ENCODE data around the gene SORCS2. TPM values are rescaled to one million over a fixed set of nuclear protein-coding genes. Genes with fewer than 3 reads are reported as not detected.

SORCS2 gene
- total RNA-seq, 1 donor from 2014 or later, result under 0.01 TPM

- DNase-seq (ENCODE audit: low read depth in 2 of 2), result no peak
Measured at GRCh38 chr4:7739077-7739917, 547.0 kb downstream of the SORCS2 start.

DNA sequence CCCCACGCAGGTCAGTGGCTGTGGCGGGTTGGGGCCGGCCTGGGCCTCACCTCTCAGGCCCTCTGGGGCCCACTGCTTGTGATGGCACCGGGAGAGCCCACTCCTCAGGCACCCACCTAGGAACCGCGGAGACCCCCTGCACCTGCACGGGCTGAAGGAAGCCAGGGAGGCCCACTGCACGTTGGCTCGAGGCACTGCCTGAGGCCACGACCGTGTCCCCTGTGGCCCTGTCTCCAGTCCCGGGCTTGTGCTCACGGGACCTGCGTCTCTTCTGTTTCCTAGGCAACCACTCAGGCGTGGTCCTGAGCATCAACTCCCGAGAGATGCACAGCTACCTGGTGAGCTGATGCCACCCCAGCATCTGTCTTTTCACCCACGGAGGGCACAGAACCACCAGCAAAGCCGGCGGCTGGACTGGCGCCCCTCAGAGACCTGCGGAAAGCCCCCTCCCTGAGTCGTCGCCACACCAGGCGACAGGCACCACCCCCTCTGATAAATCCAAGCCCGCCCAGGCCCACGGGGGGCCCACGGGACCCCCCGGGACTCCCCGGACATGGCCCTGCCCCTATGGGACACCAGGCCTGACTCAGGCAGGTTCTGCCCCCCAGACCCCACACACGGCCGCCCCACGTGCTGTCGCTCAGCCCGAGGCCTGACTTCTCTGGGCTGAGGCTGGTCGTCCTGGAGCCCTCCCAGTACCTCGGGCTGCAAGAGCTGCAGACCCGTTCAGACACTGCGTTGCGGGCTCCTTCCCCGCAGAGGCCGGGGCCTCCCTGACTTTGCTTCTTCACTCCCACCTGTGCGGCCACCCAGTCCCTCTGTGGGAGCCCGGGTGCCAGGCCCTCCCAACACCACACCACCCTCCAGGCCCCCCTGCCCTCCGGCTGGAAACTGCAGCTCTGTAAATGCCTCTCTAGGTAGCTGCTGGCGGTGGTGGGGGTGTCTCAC lies 547.9 kb downstream of the SORCS2 start:
- no peak for DNase-seq (ENCODE audit: low read depth in 2 of 2)

GRCh38 chr4:7740866-7741525 lies 548.7 kb downstream of the SORCS2 start:
- DNase-seq (ENCODE audit: low read depth in 2 of 2), result no peak

GRCh38 chr4:7741946-7742806 lies 549.8 kb downstream of the SORCS2 start:
- DNase-seq (ENCODE audit: low read depth in 2 of 2), result no peak

DNA sequence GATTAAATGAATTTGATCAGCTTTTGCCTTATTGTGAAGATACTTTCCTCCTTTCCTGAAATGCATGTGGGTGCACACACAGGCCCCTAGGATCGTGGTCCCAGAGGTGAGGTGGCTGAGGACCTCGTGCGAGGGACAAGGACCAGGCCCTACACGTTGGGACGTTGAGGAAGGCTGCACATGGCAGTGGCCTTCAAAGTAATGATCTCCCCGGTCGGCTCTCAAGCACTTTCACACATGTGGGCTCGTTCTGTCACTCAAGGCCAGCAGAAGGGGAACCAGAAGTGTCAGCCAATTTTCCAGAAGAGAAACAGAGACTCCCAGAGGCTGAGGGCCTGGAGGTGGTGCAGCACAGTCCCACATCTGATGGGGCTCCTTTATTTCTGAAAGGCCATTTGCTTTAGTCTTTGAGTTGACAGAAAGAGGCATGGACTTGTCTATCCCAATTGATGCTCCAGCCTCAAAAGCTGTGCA lies 550.5 kb downstream of the SORCS2 start:
- no peak for DNase-seq (ENCODE audit: low read depth in 2 of 2)

DNA sequence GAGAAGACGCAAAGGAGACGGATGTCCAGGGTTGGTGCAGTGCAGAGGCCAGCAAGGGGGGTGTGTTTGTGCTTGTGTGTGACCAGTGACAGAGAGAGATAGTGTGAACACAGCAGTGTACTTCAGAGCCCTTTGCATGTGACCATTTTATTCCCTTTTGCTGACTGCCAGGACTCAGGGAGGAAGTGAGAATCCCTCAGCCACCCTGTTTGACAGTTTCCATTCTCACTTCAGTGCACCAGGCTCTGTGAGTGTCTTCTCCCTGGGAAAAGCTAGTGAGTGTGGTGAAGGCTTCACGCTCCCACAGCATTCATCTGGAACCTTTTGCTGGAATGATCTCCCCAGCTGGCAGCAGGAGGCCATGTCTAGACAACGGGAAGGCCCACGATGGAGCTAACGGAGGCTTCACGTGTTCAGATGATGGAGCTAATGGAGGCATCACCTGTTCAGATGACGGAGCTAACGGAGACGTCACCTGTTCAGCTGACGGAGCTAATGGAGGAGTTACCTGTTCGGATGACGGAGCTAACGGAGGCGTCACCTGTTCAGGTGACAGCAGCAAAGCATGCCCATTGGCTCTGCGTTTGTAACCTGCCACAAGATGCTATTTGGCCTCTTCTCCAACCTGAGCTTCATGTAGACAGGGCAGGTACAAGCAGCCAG lies 551.9 kb downstream of the SORCS2 start:
- no peak for DNase-seq (ENCODE audit: low read depth in 2 of 2)

DNA sequence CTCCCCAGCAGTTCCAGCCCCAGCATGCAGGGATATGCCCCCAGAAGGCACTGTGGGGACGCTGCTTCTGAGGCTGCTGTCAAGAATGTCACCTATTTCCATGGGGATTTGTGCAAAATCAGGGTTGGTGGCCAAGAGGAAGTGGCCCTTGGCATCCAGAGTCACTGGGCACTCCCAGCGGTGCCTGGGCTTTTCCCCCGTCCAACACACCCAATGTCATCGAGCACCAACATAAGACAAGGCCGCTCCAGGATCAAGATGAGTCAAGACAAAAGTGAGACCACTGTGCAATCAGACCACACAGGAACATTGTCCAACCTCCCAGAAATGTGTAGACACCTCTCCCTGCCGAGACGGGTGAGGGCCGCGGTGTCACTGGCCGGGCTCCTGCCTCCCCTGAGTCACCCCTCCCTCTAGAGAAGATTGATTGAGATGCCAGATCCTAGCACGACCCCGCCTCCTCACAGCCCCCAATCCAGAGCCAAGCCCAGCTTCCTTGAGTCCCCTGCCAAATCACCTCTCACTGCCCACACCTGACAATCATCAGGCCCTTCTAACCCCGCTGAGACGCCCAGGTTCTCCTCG lies 553.1 kb downstream of the SORCS2 start:
- DNase-seq (ENCODE audit: low read depth in 2 of 2), result no peak

DNA sequence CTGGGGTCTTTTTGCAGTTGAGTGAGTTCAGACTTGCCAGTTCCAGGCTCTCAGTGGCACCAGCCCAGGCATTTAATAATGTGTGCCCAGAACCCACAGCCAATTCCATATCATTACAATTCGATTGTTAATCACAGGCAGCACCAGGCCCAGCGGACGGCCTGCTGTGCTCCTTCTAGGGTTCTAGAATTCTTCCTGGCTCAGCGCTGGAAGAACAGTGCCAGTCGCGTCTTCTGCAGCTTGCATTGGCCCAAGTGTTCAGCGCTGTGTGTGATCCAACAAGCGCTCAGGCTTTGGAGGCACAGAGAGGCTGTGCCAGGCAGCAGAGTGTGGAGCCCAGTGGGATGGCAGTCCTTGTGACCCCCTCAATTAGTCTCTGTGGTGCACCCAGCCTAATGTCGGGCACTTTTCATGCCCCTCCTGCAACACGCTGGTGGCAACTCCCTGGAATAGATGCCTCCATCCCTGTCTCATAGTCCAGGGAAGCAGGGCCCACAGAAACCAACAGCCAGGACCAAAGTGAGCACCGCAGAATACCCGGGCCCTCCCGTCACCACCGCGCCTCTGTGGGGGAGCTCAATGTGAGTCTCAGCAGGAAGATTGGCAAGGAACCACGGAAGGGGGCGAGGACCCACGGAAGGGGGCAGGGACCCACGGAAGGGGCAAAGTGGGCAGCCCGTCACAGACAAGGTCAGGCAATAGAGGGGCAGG lies 554.2 kb downstream of the SORCS2 start:
- DNase-seq (ENCODE audit: low read depth in 2 of 2), result no peak

GRCh38 chr4:7747062-7747385 lies 554.7 kb downstream of the SORCS2 start:
- no peak for DNase-seq (ENCODE audit: low read depth in 2 of 2)

DNA sequence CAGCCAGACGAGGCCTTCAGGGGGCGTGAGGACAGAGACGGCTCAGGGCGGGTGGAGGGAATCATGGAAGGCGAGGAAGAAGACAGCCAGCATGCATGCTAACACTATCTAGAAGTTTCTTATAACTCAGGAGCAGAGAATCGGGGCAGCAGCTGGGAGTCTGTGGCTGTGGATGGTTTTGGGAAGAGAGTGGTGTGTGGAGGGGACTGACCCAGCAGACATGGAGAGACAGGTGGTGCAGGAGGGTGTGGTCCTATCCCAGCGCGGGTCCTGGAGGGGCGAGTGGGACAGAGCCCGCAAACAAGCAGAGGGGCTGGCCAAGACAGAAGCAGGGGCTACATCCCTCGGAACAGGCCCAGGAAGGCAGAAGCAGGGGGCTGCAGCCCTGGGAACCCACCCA lies 555.2 kb downstream of the SORCS2 start:
- no peak for DNase-seq (ENCODE audit: low read depth in 2 of 2)

DNA sequence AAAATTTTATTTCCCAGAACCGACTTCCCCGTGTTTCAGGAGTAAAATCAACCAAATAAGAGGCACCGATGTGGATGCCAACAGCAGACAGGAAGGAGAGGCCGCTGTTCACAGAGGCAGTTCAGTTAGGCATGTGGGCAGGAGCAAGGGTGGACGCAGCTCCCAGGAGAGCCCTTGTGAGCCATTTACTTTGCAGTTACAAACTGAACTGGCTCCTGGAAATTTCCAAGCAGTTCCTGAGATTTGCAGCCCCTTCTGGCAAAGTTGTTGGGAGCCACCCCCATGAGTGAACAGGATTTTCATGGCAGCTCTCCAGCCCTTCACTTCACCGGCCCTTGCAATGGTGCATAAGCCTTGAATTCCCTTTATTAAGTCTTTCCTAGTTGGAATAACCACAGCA lies 558.2 kb downstream of the SORCS2 start:
- no peak for DNase-seq (ENCODE audit: low read depth in 2 of 2)

- DNase-seq (ENCODE audit: low read depth in 2 of 2), result no peak
Measured at GRCh38 chr4:7750972-7751371, 558.6 kb downstream of the SORCS2 start.

DNA sequence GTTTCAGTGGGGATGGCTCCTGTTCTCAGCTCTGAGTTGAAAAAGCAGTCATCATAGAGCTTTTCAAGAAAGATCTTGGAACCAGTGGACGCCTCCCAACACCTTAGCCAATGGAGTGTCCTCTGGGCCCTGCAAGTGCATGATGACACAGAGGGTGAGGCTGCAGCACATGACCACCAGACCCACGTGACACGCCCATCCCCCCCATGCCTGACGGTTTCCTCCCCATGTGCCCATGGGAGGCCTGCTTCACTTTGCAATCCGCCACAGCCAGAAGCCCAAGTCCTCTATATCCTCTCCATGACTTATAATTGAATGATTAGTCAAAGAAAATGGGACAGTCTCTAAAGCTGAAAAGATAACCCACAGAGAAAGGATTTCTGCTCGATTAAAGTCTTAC lies 560.3 kb downstream of the SORCS2 start:
- no peak for DNase-seq (ENCODE audit: low read depth in 2 of 2)

DNA sequence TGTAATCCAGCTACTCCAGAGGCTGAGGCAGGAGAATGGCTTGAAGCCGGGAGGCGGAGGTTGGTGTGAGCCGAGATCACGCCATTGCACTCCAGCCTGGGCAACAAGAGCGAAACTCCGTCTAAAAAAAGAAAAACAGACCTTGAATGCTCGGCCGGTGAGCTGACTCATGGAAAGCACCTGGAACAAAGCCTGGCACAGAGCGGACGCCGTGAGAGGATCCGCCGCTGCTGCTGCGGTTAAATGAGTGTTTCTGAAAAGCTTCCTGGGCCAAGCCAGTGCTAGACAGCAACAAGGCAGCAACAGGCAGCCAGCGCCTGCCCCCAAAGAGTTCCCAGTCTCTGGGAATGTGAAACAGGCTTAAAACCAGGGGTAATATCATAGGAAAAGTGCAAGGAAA lies 560.9 kb downstream of the SORCS2 start:
- DNase-seq (ENCODE audit: low read depth in 2 of 2), result peak in 1 of 2 donors; percentile 25

GRCh38 chr4:7753931-7754465 lies 561.7 kb downstream of the SORCS2 start:
- DNase-seq (ENCODE audit: low read depth in 2 of 2), result no peak

GRCh38 chr4:7754565-7755262 lies 562.4 kb downstream of the SORCS2 start:
- no peak for DNase-seq (ENCODE audit: low read depth in 2 of 2)

GRCh38 chr4:7755561-7755960 lies 563.2 kb downstream of the SORCS2 start:
- no peak for DNase-seq (ENCODE audit: low read depth in 2 of 2)

GRCh38 chr4:7756071-7756470 lies 563.7 kb downstream of the SORCS2 start:
- DNase-seq (ENCODE audit: low read depth in 2 of 2), result no peak
